ENCODE results near the gene NFATC2.
A peak's percentile ranks its signal among the peaks of the same experiment; 100 is the strongest.

Gene NFATC2

GRCh38 chr20:51525241-51526105 lies 17.0 kb downstream of the NFATC2 start:
- peak overlapping the region; percentile 21 for H3K4me3 ChIP-seq (ENCODE audit: low read depth, low read length)
- no peak for TF ChIP-seq CTCF (IDR thresholded peaks at IDR 0.05; ENCODE audit: borderline replicate concordance, insufficient read depth, low read depth, low read length)

DNA sequence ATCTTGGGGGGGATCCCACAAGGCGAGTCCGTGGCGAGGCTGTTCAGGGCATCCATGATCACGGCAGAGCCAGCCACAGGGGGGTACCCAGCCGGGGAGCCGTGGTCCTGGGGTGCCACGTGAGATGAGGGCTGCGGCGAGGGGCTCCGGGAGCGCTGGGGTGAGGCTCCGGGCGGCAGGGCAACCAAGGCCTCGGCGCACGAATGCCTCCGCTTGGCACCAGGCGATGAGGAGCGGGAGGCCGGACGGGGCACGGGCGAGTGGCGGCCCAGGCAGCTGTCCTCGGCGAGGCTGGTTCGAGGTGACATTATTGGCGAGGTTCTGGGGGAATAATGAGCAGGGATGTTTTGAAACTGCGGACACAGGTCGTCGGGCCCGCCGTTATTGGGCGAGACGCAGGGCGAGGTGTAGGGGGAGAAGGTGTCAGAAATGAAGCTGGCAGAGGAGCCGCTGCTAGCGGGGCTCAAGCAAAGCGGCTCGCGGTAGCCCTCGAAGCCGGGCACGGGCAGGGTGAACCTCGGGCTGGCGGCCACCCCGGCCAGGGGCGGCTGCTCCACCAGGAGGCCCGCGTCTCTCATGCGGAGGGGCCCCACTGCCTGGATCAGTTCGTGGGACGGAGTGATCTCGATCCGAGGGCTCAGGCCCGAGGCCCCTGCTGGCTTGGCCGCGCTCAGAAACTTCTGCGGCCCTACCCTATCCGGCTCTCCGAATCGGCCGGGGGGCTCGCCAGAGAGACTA lies 19.1 kb downstream of the NFATC2 start:
- no peak for TF ChIP-seq CTCF (IDR thresholded peaks at IDR 0.05; ENCODE audit: borderline replicate concordance, insufficient read depth, low read depth, low read length)

GRCh38 chr20:51522207-51522606 lies 20.3 kb downstream of the NFATC2 start:
- H3K4me3 ChIP-seq (ENCODE audit: low read depth, low read length), result no peak overlapping the region
- no peak for TF ChIP-seq CTCF (IDR thresholded peaks at IDR 0.05; ENCODE audit: borderline replicate concordance, insufficient read depth, low read depth, low read length)

More for the DNA sequence above, 19.1 kb downstream of the NFATC2 start:
- no peak overlapping the region for H3K4me3 ChIP-seq (ENCODE audit: low read depth, low read length)

GRCh38 chr20:51517839-51518238 lies 24.7 kb downstream of the NFATC2 start:
- no peak overlapping the region for H3K4me3 ChIP-seq (ENCODE audit: low read depth, low read length)
- no peak for TF ChIP-seq CTCF (IDR thresholded peaks at IDR 0.05; ENCODE audit: borderline replicate concordance, insufficient read depth, low read depth, low read length)

- TF ChIP-seq CTCF (IDR thresholded peaks at IDR 0.05; ENCODE audit: borderline replicate concordance, insufficient read depth, low read depth, low read length), result no peak
- H3K4me3 ChIP-seq (ENCODE audit: low read depth, low read length), result no peak overlapping the region
Observed at GRCh38 chr20:51516855-51517254, 25.7 kb downstream of the NFATC2 start.

DNA sequence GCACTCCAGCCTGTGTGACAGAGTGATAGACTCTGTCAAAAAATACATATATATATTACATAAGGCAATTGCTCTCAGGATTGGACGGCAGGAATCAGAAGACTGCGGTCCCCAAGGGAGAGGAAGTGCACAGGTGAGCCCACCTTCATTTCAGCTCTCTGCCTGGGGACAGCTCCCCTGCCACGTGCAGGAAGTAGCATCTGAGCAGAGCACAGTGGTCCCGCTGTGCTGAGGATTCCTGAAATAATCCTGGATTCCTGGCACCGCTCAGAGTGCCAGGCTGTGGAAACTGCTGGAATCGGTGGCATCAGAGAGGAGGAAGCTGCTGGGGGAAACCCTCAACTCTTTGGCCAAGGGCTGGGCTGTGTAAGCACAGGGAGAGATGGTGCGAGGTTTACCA lies 27.7 kb downstream of the NFATC2 start:
- no peak overlapping the region for H3K4me3 ChIP-seq (ENCODE audit: low read depth, low read length)
- TF ChIP-seq CTCF (IDR thresholded peaks at IDR 0.05; ENCODE audit: borderline replicate concordance, insufficient read depth, low read depth, low read length), result no peak

All from GM12875 (cell line).